ENCODE data around the gene MRPL11.
A peak's percentile ranks its signal among the peaks of the same experiment; 100 is the strongest.

MRPL11 gene

DNA sequence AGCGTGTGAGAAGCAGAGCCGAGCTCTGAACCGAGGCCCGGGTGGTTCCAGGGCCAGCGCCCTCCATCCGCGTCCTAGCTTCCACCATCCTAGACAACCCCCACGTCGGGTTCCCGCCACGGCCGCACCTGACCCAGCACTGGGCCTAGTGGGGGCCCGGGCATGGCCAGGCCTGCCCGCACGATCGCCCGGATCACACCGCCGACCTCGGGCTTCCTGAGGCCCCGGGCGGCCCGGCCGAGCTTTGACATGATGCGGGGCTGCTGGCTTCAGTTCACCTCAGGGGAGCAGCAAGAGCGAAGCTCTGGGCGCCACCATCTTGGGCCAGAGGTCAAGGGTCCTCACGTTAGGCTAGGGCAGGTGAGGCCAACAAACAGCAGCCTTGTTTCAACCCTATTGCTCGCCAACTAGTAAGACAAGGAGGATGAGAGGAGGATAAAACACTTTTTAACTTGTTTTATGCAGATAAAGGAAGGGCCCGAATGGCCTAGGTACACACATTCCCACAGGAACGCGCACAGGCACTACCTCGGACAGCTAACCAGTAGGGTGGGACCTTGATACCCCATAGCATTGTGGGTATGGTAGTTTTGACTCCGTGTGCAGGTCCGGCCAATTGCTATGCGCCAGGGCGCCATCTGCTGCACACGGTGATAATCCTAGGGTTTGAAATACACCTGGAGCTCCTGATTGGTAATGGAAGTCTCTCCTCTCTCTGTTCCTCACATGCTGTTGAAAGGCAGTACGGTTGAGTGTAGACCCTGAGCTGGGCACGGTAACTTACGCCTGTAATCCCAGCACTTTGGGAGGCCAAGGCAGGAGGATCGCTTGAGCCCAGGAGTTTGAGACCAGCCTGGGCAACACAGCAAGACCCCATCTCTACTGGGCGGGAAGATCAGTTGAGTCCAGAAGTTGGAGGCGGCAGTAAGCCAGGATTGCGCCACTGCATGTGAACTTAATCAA lies at the start of gene MRPL11:
Gene MRPL11 (minus strand): TSS at position 345 of the 963 bp plus-strand sequence. CDS start 94 bp downstream, at position 251.
- Histone ChIP-seq H3K27ac (ENCODE audit: low read length) (peak within 1 kb of the TSS; percentile 66), H4K20me1 (ENCODE audit: insufficient read depth, low read length) (no peaks in the 10 kb centered on the region), H3K27me3 (ENCODE audit: low read depth, low read length) (no peaks in the 10 kb centered on the region; the same call in 1 of the 2 replicates), H3K9me3 (ENCODE audit: insufficient read depth, low read length) (no peaks in the 10 kb centered on the region), H3K9ac (ENCODE audit: low read length) (peak within 1 kb of the TSS; percentile 65), H3K36me3 (replicated peaks; ENCODE audit: low read depth, low read length) (peaks cover 18% of the 10 kb centered on the region), H2AFZ (ENCODE audit: low read depth, low read length) (peak within 1 kb of the TSS; percentile 78), H3K4me3 (ENCODE audit: low read length) (peak within 1 kb of the TSS; percentile 83), H3K4me2 (ENCODE audit: low read length) (peak within 1 kb of the TSS; percentile 71), H3K4me1 (ENCODE audit: low read length) (peaks cover 5% of the 10 kb centered on the region), H3K79me2 (ENCODE audit: low read length) (peaks cover 9% of the 10 kb centered on the region)
- TF ChIP-seq EZH2phosphoT487 (IDR thresholded peaks at IDR 0.05; ENCODE audit: low read depth): no peak
- TF ChIP-seq, protein P1, sequence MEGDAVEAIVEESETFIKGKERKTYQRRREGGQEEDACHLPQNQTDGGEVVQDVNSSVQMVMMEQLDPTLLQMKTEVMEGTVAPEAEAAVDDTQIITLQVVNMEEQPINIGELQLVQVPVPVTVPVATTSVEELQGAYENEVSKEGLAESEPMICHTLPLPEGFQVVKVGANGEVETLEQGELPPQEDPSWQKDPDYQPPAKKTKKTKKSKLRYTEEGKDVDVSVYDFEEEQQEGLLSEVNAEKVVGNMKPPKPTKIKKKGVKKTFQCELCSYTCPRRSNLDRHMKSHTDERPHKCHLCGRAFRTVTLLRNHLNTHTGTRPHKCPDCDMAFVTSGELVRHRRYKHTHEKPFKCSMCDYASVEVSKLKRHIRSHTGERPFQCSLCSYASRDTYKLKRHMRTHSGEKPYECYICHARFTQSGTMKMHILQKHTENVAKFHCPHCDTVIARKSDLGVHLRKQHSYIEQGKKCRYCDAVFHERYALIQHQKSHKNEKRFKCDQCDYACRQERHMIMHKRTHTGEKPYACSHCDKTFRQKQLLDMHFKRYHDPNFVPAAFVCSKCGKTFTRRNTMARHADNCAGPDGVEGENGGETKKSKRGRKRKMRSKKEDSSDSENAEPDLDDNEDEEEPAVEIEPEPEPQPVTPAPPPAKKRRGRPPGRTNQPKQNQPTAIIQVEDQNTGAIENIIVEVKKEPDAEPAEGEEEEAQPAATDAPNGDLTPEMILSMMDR (IDR thresholded peaks at IDR 0.05; ENCODE audit: low read depth, low read length): peak; percentile 84

DNA sequence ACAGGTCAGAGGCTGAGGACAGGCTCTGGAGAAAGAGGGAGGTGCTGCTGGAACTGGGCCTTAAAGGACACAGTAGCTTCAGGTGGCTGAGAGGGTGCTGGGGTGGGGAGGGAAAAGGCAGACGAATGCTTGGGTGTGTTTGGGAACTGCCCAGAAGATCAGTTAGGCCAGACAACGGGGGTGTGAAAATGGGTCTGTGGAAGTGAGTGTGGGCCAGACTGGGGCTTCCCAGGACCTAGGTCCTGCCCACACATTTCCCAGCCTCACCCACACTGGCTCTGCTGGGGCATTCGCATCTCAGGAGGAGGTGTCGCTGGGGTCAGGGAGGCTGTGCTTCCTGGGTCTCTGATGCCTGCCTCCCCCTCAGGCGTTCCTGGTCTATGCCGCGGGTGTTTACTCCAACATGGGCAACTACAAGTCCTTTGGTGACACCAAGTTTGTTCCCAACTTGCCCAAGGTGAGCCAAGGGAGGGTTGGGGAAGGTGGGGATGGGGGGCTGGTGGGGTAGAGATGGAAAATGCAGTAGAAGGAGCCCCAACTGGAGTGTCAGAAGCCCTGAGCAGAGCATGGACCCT lies 46.2 kb upstream of the MRPL11 start:
- Histone ChIP-seq H3K9me3 (ENCODE audit: insufficient read depth, low read length) (no peaks in the 10 kb centered on the region), H2AFZ (ENCODE audit: low read depth, low read length) (no peak overlapping the region), H4K20me1 (ENCODE audit: insufficient read depth, low read length) (no peaks in the 10 kb centered on the region; the same call in 1 of the 2 replicates), H3K27ac (ENCODE audit: low read length) (no peak overlapping the region), H3K9ac (ENCODE audit: low read length) (no peak overlapping the region), H3K4me2 (ENCODE audit: low read length) (no peak overlapping the region), H3K36me3 (replicated peaks; ENCODE audit: low read depth, low read length) (peaks cover 17% of the 10 kb centered on the region), H3K27me3 (ENCODE audit: low read depth, low read length) (no peaks in the 10 kb centered on the region), H3K79me2 (ENCODE audit: low read length) (peaks cover 11% of the 10 kb centered on the region), H3K4me3 (ENCODE audit: low read length) (no peak overlapping the region), H3K4me1 (ENCODE audit: low read length) (peaks cover 5% of the 10 kb centered on the region)
- TF ChIP-seq EZH2phosphoT487 (IDR thresholded peaks at IDR 0.05; ENCODE audit: low read depth): no peak
- TF ChIP-seq, protein P1 (IDR thresholded peaks at IDR 0.05; ENCODE audit: low read depth, low read length): no peak

DNA sequence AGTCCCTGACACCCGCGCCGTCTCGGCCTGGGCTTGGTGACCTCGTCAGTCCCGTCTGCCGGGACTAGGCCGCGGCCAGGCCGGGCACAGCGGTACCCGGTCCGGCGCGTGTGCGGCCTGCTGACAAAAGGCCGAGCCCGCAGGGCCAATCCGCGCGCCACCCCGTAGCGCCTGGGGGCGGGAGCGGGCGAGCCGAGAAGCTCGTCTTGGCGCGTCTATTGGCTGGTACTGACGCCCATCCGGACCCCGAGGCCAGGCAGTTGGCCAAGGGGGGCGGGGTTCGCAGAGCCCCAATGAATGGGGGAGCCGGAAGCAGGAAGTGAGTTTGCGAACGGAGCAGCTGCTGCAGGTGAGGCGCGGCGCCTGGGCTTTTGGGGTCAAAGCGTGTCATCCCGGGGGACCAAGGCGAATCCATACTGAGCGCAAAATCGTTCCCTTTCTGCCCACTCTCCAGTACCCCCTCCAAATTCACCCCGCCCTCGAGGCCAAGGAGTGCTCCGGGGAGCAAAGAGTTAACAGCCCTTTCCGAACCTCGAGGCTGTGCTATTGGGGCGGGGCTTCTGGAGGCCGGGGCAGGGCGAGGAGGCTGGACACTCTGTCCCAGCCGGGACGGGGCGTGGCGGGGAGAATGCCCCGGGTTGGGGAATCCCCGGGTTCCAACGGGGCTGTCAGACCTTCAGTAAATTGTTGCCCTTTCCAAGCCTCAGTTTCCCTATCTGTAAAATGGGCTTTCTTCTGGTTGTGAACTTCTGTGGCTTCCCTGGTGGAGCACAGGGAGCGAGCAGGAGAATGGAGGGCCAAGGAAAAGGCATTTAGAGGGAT lies 41.7 kb upstream of the MRPL11 start, which contains the start of gene DPP3:
Gene DPP3 (plus strand): TSS at position 318 of the 822 bp plus-strand sequence. CDS start 1,767 bp downstream, outside the sequence.
- H3K27ac ChIP-seq (ENCODE audit: low read length): peak within 1 kb of the TSS; percentile 57
- peak within 1 kb of the TSS; percentile 86 for H3K9ac ChIP-seq (ENCODE audit: low read length)
- H3K9me3 ChIP-seq (ENCODE audit: insufficient read depth, low read length): no peaks in the 10 kb centered on the region
- peak within 1 kb of the TSS; percentile 89 for H3K4me3 ChIP-seq (ENCODE audit: low read length)
- H3K27me3 ChIP-seq (ENCODE audit: low read depth, low read length): no peaks in the 10 kb centered on the region
- no peaks in the 10 kb centered on the region for H4K20me1 ChIP-seq (ENCODE audit: insufficient read depth, low read length)
- TF ChIP-seq, protein P1 (IDR thresholded peaks at IDR 0.05; ENCODE audit: low read depth, low read length): no peak
- TF ChIP-seq EZH2phosphoT487 (IDR thresholded peaks at IDR 0.05; ENCODE audit: low read depth): no peak
- H3K36me3 ChIP-seq (replicated peaks; ENCODE audit: low read depth, low read length): peaks cover 7% of the 10 kb centered on the region
- peak within 1 kb of the TSS; percentile 69 for H2AFZ ChIP-seq (ENCODE audit: low read depth, low read length)
- peak within 1 kb of the TSS; percentile 97 for H3K4me2 ChIP-seq (ENCODE audit: low read length)
- peaks cover 23% of the 10 kb centered on the region for H3K79me2 ChIP-seq (ENCODE audit: low read length)
- H3K4me1 ChIP-seq (ENCODE audit: low read length): peaks cover 8% of the 10 kb centered on the region
